Muscle of leg (tissue), 11 donors: ENCODE results near the gene CDH4. TPM values are rescaled to one million over a fixed set of nuclear protein-coding genes. Genes with fewer than 3 reads are reported as not detected.

Experiments
- DNase-seq: peaks from one replicate; pipeline ENCODE4 v3.0.0; 2013
- H3K27ac ChIP-seq: one replicate; pipeline ENCODE4 v1.5.1; 2013; ENCODE audit warnings: mild to moderate bottlenecking, low read length, control low read depth
- H3K27me3 ChIP-seq: one replicate; pipeline ENCODE4 v1.6.1; 2013; ENCODE audit warnings: low read length; ENCODE audit not compliant: control insufficient read depth, insufficient read depth
- H3K36me3 ChIP-seq: one replicate; pipeline ENCODE4 v1.6.1; 2013; ENCODE audit warnings: low read length; ENCODE audit not compliant: control insufficient read depth, insufficient read depth
- H3K4me1 ChIP-seq: one replicate; pipeline ENCODE4 v1.6.1; 2013; ENCODE audit warnings: low read length; ENCODE audit not compliant: control insufficient read depth, insufficient read depth
- H3K4me3 ChIP-seq: one replicate; pipeline ENCODE4 v1.5.1; 2013; ENCODE audit warnings: low read length, control low read depth
- H3K9me3 ChIP-seq: replicated peaks from 2 replicates; pipeline ENCODE4 v1.6.1; 2013; ENCODE audit warnings: low read depth, low read length; ENCODE audit not compliant: control insufficient read depth
- WGBS: methylation state at CpG from one replicate; pipeline ENCODE4 v1.1.5; 2013; ENCODE audit warnings: missing lambda C conversion rate; ENCODE audit not compliant: insufficient coverage; 5-methylcytosine and 5-hydroxymethylcytosine counted together
- polyA plus RNA-seq, 8 donors: library from polyadenylated mRNA; unstranded; fragments of 120-200 nt; gene quantifications; one replicate each; pipeline versions ENCODE4 v1.2.1 to v1.2.3, GENCODE V29; 2013; ENCODE audit warnings: inconsistent platforms in 1 of 8, low replicate concordance in 1 of 8; ENCODE audit not compliant: insufficient read length in 8 of 8, insufficient read depth in 1 of 8
- total RNA-seq: library from RNA; stranded (reverse); fragments of 120-200 nt; gene quantifications from one replicate; pipeline ENCODE4 v1.2.4, GENCODE V29; 2013

Gene CDH4
- total and polyA plus RNA-seq, 9 donors, result 0.66 to 1.4 (median 1.2) TPM

DNA sequence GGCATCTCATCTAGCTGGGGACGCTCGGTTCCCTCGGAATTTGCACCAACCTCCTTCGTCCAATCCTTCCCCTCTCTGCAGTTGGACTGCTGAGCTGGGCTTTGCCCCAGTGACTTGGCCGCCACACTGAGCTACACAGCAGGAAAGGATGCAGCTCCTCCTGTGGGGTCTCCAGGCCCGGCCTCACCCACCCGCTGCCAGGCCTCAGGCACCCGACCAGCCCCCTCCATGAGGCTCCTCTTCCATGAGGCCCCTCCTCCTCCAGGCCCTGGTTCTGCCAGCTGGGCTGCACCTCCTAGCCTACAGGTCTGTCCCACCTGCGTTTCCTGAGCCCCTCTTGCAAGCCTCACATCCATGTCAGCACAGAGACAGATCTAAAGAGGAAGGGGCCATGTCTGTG lies 443.7 kb downstream of the CDH4 start:
- Histone ChIP-seq H3K9me3 (no peaks in the 10 kb centered on the region), H3K27ac (no peak overlapping the region), H3K27me3 (peaks cover 8% of the 10 kb centered on the region), H3K4me3 (no peak overlapping the region), H3K4me1 (peaks cover 10% of the 10 kb centered on the region), H3K36me3 (no peaks in the 10 kb centered on the region)
- no peak for DNase-seq
- 68% methylated on average over 9 of the region's 9 CpGs for WGBS

DNA sequence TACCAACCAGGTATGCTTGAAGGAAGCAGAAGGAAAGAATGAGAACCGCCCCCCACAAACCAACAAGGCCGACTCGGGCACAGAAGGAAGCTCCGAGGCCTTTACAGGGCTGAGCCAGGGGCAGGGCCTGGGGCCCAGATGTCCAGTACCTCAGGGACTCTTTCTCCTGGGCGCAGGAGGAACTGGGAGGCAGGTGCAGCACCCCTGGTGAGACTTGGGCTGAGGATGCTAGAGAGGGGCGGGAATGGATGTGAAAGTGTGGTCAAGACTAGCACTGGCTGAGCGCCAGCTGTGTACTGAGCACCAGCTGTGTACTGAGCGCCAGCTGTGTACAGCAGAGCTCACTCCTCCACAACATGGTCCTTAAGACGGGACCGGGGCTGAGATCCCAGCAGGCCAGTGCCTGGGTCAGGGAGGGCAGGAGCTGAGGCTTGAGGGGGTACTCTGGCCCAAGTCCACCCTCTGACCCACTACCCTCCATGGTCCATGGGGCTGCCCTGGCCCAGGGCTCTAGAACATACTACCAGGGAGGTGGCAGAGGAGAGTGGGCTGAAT lies 444.2 kb downstream of the CDH4 start:
- Histone ChIP-seq H3K36me3 (no peaks in the 10 kb centered on the region), H3K9me3 (no peaks in the 10 kb centered on the region), H3K4me3 (no peak overlapping the region), H3K27me3 (peaks cover 9% of the 10 kb centered on the region), H3K27ac (no peak overlapping the region), H3K4me1 (peaks cover 10% of the 10 kb centered on the region)
- DNase-seq, result no peak
- 78% methylated on average over 3 of the region's 10 CpGs for WGBS

DNA sequence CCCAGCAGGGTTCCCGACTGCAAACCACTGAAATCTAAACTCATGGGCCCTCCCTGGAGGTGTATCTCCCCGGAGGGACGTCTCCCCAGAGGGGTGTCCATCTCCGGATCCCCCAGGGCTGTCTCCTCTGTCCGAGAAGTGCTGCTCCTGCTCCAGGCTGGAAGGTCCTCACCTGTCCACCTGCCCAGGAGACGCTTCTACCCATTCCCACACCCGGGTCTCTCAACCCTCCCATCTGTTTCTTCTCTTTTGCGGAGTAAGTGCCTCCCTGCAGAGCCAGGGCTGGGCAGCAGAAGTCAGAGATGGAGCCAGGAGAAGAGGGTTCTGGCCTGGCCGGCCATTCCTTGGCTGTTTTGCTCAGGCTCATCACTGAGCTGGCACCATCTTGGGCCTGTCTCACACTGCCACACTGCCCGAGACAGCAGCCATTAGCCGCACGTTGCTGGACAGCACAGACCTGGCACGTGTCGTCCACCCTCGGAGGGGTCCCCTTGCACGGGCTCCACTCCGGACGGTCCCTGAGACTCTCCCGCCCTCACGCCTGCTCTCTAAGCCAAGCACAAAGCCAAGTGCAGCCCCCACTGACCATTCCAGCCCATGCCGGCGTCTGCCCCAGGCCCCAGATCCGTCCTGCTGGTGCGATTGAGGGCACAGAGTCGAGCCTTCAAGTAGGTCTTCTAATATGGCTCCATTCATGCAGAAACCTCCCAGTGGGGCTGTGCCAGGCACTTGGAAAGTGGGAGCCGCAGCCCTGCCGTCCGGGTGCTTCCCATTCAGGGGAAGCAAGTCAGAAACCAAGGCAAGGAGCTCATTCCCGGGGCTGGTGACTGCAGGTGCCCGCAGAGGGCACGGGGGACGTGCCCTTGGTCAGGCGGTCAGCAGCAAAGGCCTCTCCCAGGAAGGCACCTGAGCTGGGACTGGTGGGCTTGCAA lies 445.9 kb downstream of the CDH4 start:
- Histone ChIP-seq H3K9me3 (no peaks in the 10 kb centered on the region), H3K4me1 (peaks cover 10% of the 10 kb centered on the region), H3K27ac (no peak overlapping the region), H3K36me3 (no peaks in the 10 kb centered on the region), H3K4me3 (no peak overlapping the region), H3K27me3 (peaks cover 13% of the 10 kb centered on the region)
- WGBS, result 90% methylated on average over 31 of the region's 33 CpGs
- no peak for DNase-seq

DNA sequence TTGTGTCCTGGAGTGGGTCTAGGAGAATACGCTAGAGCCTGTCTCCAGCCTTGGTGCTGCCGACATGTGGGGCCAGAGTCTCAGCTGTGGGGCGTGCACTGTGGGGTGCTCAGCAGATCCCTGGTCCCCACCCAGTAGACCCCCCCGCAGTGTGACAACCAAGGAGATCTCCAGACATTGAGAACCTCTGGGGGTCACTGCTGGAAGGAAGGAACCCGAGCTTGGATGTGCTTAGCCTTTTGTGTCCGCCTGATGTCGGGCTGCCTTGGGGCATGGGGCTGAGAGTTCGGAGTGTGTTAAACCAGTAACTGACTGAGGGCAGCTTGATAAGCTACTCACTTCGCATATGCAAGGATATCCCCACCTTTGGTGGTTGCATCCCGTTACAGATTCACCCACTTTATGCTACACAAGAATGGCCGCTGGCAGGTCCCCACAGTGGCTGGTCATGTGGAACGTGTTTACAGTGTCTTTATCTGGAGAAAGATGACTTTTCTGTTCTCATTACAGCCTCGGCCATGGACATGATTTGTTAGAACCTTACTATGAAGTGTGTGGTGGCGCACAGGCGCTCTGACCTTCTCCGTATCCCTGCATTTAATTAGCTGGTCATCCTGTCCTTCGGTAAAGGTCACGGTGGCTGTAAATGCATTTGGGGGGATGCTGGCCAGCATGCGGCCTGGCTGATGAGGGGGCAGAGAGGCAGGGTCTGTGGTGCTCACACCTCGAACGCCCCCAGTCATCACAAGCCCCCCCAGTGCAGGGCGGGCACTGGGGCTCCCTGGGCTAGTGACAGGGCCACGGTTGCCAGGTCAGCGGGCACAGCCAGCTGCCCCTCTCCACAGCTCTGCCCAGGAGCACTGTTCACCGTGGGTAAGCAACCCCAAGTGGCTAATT lies 446.8 kb downstream of the CDH4 start:
- peaks cover 10% of the 10 kb centered on the region for H3K27me3 ChIP-seq

DNA sequence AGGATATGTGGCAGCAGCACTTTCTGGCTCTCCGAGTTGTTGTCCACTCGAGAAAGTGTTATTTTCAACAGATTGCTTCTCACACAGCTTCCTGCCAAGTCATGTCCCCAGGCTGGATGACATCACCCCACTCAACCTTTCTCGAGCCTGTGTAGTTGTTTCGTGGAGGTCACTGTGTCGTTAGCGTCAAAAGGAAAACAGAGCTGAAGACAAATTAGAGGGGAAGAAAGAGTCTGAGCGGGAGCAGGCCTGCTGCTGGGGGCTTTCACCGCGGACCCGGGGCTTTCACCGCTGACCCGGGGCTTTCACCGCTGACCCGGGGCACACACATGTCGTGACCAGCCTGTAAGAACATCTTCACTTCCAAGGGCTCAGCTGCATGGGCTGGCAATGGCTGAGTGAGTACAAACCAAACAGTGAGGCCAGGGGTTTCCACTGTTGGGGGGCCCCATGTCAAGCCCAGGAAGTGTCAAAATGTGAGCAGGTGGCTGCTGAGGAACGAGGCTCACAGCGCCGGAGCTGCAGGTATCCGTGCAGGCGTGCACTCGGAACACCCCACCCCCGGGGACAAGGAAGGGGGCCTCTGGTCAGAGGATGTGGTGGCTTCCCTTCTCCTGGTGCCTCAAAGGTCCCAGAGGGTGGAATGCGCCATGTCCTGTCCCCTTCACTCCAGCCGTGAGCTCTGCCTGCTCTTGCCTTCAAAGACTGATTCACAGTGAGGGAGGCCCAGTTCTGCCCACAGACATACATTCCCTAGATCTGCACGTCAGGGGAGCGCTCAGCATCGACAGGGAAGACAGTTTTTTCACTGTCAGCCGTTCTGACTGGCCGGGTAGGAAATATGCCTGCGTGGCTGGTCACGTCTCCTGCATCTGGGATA lies 447.7 kb downstream of the CDH4 start:
- no peak overlapping the region for H3K27ac ChIP-seq
- peak; percentile 65 for DNase-seq
- H3K9me3 ChIP-seq, result no peaks in the 10 kb centered on the region
- WGBS, result 49% methylated on average over 28 of the region's 31 CpGs
- H3K27me3 ChIP-seq, result peaks cover 6% of the 10 kb centered on the region
- peaks cover 17% of the 10 kb centered on the region for H3K4me1 ChIP-seq
- H3K4me3 ChIP-seq, result no peak overlapping the region
- no peaks in the 10 kb centered on the region for H3K36me3 ChIP-seq

More for the DNA sequence above, 446.8 kb downstream of the CDH4 start:
- Histone ChIP-seq H3K27ac (no peak overlapping the region), H3K9me3 (no peaks in the 10 kb centered on the region), H3K4me3 (no peak overlapping the region), H3K36me3 (no peaks in the 10 kb centered on the region), H3K4me1 (peaks cover 10% of the 10 kb centered on the region)
- 79% methylated on average over 15 of the region's 25 CpGs for WGBS
- no peak for DNase-seq

DNA sequence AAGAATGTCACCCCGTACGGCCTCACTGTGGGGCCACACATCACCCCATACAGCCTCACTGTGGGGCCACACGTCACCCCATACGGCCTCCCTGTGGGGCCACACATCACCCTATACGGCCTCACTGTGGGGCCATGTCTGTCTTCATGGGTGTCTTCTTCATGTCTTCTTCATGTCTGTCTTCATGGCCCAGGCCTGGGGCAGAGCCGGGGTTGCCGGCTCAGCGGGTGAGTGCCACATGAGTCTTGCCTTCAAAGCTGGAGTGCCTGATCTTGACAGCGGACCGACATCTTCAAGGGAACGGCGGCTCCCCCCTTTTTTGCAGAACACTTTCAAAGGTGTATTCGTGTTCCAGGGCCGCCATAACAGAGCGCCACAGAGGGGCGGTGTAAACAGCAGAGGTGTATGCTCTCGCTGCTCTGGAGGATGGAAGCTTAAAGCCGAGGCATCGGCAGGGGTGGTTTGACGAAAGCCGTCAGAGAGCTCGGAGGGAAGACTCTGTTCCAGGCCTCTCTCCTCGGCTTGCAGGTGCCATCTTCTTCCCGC lies 448.6 kb downstream of the CDH4 start:
- no peak for DNase-seq
- Histone ChIP-seq H3K36me3 (no peaks in the 10 kb centered on the region), H3K27me3 (peaks cover 6% of the 10 kb centered on the region), H3K4me1 (peaks cover 26% of the 10 kb centered on the region), H3K4me3 (no peak overlapping the region), H3K9me3 (no peaks in the 10 kb centered on the region), H3K27ac (no peak overlapping the region)
- WGBS, result 95% methylated on average over 24 of the region's 24 CpGs

DNA sequence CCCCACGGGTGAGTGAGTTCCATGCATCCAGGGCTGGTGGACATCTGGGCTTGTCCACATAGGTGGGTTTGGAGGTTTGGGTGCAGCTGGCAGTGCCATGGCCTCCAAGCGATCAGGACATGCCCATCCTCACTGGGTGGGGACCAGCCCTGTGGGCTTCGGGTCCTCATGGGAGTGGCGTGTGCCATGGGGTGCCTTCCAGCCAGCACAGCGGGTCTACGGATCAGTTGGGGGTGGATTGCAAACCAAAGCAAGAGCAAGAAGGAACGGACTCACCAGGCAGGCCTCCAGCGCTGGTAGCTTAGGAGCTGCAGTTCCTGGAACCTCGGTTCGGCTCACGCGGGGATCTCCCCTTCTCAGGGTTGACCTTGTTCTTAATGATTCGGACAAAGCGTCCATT lies 449.3 kb downstream of the CDH4 start:
- Histone ChIP-seq H3K4me3 (no peak overlapping the region), H3K4me1 (peaks cover 33% of the 10 kb centered on the region), H3K9me3 (no peaks in the 10 kb centered on the region), H3K36me3 (no peaks in the 10 kb centered on the region), H3K27me3 (peaks cover 9% of the 10 kb centered on the region), H3K27ac (no peak overlapping the region)
- 96% methylated on average over 14 of the region's 14 CpGs for WGBS
- DNase-seq, result no peak

DNA sequence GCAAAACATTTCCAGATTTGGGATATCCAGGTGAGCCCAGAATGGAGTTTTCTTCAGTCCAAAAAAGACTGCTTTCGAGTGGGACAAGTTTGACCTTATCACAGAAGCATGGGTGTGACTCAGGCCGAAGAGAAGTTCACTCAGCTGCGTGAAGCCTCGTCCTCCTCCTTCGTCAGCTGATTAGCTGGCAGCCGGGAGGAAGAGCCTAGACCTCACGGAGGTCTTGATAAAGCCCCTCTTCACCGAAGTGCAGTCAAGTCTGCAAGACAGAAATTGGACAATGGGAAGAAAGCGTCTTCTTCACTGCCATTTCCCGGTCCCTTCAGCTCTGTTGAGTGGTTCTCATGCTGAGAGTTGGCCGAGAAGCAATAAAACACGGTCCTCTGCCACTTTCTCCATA lies 449.7 kb downstream of the CDH4 start:
- Histone ChIP-seq H3K27ac (no peak overlapping the region), H3K27me3 (peaks cover 13% of the 10 kb centered on the region), H3K9me3 (no peaks in the 10 kb centered on the region), H3K4me3 (no peak overlapping the region), H3K36me3 (no peaks in the 10 kb centered on the region), H3K4me1 (peaks cover 37% of the 10 kb centered on the region)
- WGBS, result 92% methylated on average over 11 of the region's 12 CpGs
- no peak for DNase-seq

DNA sequence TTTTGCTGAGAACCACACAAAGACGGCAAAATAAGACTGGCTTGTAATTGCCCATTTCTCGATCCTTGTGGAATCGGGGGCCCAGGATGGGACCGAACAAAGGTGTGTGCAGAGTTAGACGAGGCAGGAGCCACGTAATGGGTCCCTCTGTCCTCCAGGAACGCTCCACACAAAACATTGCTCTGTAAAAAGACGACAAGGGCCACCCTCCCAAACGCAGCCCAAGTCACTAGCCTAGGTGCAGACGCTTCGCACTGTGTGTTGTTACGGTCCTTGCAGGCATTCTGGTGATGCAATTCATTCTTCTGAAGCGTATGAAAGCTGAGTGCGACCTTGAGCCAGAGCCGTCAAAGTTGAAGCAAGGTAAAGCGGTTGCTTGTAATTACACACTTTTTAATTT lies 450.2 kb downstream of the CDH4 start:
- Histone ChIP-seq H3K27me3 (peaks cover 13% of the 10 kb centered on the region), H3K27ac (no peak overlapping the region), H3K36me3 (no peaks in the 10 kb centered on the region), H3K4me3 (no peak overlapping the region), H3K4me1 (peaks cover 42% of the 10 kb centered on the region), H3K9me3 (no peaks in the 10 kb centered on the region)
- 87% methylated on average over 10 of the region's 16 CpGs for WGBS
- no peak for DNase-seq
